Upper lobe of left lung (tissue), 6 donors: Measurements from ENCODE around the gene ZDHHC1. TPM values are rescaled to one million over a fixed set of nuclear protein-coding genes. Genes with fewer than 3 reads are reported as not detected.

Experiments used
- ATAC-seq, 2 donors: fragments of 200-7000 bp; cut with Tn5 transposase; one replicate each; pipeline ENCODE4 v1.9.1; 2022; ENCODE audit warnings: mild to moderate bottlenecking in 2 of 2, moderate library complexity in 2 of 2; ENCODE audit not compliant: low FRiP score in 2 of 2
- DNase-seq, 2 donors: peaks; one replicate each; pipeline ENCODE4 v3.0.0-alpha.2; 2019 to 2020
- H3K27ac ChIP-seq, 4 donors: fragments of 200-600 bp; sonication (generic); one replicate each; pipeline ENCODE4 v1.5.1; 2016 to 2019
- H3K27me3 ChIP-seq, 4 donors: fragments of 200-600 bp; sonication (generic); one replicate each; pipeline ENCODE4 v1.5.1; 2017 to 2019
- H3K36me3 ChIP-seq, 4 donors: fragments of 200-600 bp; sonication (generic); one replicate each; pipeline ENCODE4 v1.5.1; 2016 to 2019
- H3K4me1 ChIP-seq, 4 donors: fragments of 200-600 bp; sonication (generic); one replicate each; pipeline ENCODE4 v1.5.1; 2018 to 2019
- H3K4me3 ChIP-seq, 4 donors: fragments of 200-600 bp; sonication (generic); one replicate each; pipeline ENCODE4 v1.5.1; 2017 to 2019; ENCODE audit warnings: mild to moderate bottlenecking in 2 of 4, moderate library complexity in 1 of 4
- H3K9me3 ChIP-seq, 4 donors: fragments of 200-600 bp; sonication (generic); one replicate each; pipeline ENCODE4 v1.5.1; 2018 to 2019
- EP300 ChIP-seq, 4 donors: sonication (generic); formaldehyde crosslinking; IDR thresholded peaks; one replicate each; pipeline ENCODE4 v1.5.1; 2017; ENCODE audit warnings: antibody characterized with exemption in 4 of 4, control low read depth in 2 of 4
- POLR2A ChIP-seq, 4 donors: fragments of 450-650 bp; IDR thresholded peaks; one replicate each; pipeline ENCODE4 v1.5.1; 2016 to 2017; ENCODE audit warnings: antibody characterized with exemption in 4 of 4, mild to moderate bottlenecking in 2 of 4
- POLR2AphosphoS5 ChIP-seq, 2 donors: sonication (generic); formaldehyde crosslinking; IDR thresholded peaks; one replicate each; pipeline ENCODE4 v1.5.1; 2017; ENCODE audit warnings: antibody characterized with exemption in 2 of 2
- WGBS, 2 donors: methylation state at CpG; one replicate each; pipeline ENCODE4 v1.1.5; 2017 to 2018; 5-methylcytosine and 5-hydroxymethylcytosine counted together
- total RNA-seq, 6 donors: library from RNA; depleted of rRNA in 4 of 6; stranded (reverse); fragments of >200 nt in 4 of 6; gene quantifications; one replicate each; pipeline versions ENCODE4 v1.1.0 to v1.2.1, GENCODE V29; 2016 to 2021
- TF ChIP-seq, protein P1 (sequence below), 6 experiments: fragments of 450-650 bp in 4 of 6; fragments of 200-600 bp in 2 of 6; sonication (generic) in 2 of 6; IDR thresholded peaks; one replicate each; pipeline ENCODE4 v1.5.1; 2016 to 2019; ENCODE audit warnings: antibody characterized with exemption in 6 of 6
- donor health status: DM: no; HTN: no; CAD: no; lungs with moderate emphysema.
- donor health status: DM: no; HTN: yes; CAD: no; lungs with severe emphysema.

Gene ZDHHC1, protein sequence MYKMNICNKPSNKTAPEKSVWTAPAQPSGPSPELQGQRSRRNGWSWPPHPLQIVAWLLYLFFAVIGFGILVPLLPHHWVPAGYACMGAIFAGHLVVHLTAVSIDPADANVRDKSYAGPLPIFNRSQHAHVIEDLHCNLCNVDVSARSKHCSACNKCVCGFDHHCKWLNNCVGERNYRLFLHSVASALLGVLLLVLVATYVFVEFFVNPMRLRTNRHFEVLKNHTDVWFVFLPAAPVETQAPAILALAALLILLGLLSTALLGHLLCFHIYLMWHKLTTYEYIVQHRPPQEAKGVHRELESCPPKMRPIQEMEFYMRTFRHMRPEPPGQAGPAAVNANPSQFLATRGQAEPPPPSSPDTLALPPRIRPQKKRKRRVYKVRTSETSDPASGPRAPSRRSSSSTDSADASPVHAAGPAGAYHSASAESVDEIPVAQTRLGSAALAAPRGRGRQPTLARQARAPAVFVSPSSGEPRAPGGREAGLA
- 10 to 100 TPM; 14.7 to 49.2 (median 21.4) TPM for total RNA-seq

- Histone ChIP-seq H3K9me3 (no peaks in the 10 kb centered on the region), H3K4me3 (peak within 1 kb of the TSS; percentile 73 to 94 (median 79)), H3K36me3 (no peaks in the 10 kb centered on the region), H3K4me1 (peaks cover 21 to 29% (median 23%) of the 10 kb centered on the region in 4 donors), H3K27ac (peak within 1 kb of the TSS; percentile 84 to 97 (median 89)), H3K27me3 (no peaks in the 10 kb centered on the region)
- ATAC-seq (peak; percentile 91 to 98), DNase-seq (peak; percentile 73 to 96)
- TF ChIP-seq POLR2AphosphoS5 (IDR thresholded peaks at IDR 0.05) (peak in 1 of 2 donors; percentile 64), POLR2A (IDR thresholded peaks at IDR 0.05) (peak in 2 of 4 donors; percentile 57 to 66), EP300 (IDR thresholded peaks at IDR 0.05) (no peak)
- TF ChIP-seq, protein P1, sequence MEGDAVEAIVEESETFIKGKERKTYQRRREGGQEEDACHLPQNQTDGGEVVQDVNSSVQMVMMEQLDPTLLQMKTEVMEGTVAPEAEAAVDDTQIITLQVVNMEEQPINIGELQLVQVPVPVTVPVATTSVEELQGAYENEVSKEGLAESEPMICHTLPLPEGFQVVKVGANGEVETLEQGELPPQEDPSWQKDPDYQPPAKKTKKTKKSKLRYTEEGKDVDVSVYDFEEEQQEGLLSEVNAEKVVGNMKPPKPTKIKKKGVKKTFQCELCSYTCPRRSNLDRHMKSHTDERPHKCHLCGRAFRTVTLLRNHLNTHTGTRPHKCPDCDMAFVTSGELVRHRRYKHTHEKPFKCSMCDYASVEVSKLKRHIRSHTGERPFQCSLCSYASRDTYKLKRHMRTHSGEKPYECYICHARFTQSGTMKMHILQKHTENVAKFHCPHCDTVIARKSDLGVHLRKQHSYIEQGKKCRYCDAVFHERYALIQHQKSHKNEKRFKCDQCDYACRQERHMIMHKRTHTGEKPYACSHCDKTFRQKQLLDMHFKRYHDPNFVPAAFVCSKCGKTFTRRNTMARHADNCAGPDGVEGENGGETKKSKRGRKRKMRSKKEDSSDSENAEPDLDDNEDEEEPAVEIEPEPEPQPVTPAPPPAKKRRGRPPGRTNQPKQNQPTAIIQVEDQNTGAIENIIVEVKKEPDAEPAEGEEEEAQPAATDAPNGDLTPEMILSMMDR (IDR thresholded peaks at IDR 0.05): peak; percentile 63 to 78 (median 72)
- WGBS, 2 donors: 4 to 7% methylated on average over 10 to 22 of the region's 73 CpGs
Measured at GRCh38 chr16:67415872-67416793, at the start of gene ZDHHC1. Gene ZDHHC1 (minus strand): TSS chr16:67416477. CDS start chr16:67407775, 8,702 bp downstream.

- no peak overlapping the region for H3K27ac ChIP-seq
- DNase-seq: no peak
- ATAC-seq: no peak
- TF ChIP-seq EP300 (IDR thresholded peaks at IDR 0.05) (no peak), POLR2A (IDR thresholded peaks at IDR 0.05) (no peak), POLR2AphosphoS5 (IDR thresholded peaks at IDR 0.05) (no peak)
- TF ChIP-seq, protein P1 (IDR thresholded peaks at IDR 0.05): no peak
- 80 to 96% methylated on average over 1 to 2 of the region's 2 CpGs for WGBS, 2 donors
- peaks cover 46 to 98% (median 67%) of the 10 kb centered on the region in 4 donors for H3K4me1 ChIP-seq
- peaks cover 0 to 11% (median 0%) of the 10 kb centered on the region in 4 donors for H3K36me3 ChIP-seq
- H3K27me3 ChIP-seq: no peaks in the 10 kb centered on the region
- H3K9me3 ChIP-seq: no peaks in the 10 kb centered on the region
- H3K4me3 ChIP-seq: no peak overlapping the region
Measured at GRCh38 chr16:67464565-67464964, 48.3 kb upstream of the ZDHHC1 start.

DNA sequence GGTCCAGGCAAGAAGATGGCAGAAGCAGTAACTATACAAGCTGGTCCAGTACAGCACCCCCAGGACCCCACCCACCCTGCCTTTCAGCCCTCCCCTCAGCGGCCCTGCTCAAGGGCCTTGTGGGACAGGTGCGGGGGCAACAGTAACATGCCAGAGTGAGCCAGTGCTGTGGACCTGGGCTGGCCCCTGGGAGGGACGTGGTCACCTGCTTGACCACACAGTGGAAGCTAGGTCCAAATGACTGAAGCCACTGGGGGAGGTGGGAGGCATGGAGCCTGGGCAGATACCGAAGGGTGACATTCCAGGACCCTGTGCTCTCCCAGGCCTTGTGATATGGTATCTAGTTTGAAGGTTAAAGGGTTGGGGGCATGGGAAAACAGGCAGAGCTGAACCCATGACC lies 47.4 kb upstream of the ZDHHC1 start:
- TF ChIP-seq EP300 (IDR thresholded peaks at IDR 0.05) (no peak), POLR2A (IDR thresholded peaks at IDR 0.05) (no peak), POLR2AphosphoS5 (IDR thresholded peaks at IDR 0.05) (no peak)
- TF ChIP-seq, protein P1 (IDR thresholded peaks at IDR 0.05): no peak
- H3K4me3 ChIP-seq: no peak overlapping the region
- peaks cover 0 to 11% (median 0%) of the 10 kb centered on the region in 4 donors for H3K36me3 ChIP-seq
- 89 to 92% methylated on average over 3 to 4 of the region's 4 CpGs for WGBS, 2 donors
- DNase-seq (no peak), ATAC-seq (no peak)
- no peaks in the 10 kb centered on the region for H3K9me3 ChIP-seq
- no peak overlapping the region for H3K27ac ChIP-seq
- H3K27me3 ChIP-seq: no peaks in the 10 kb centered on the region
- H3K4me1 ChIP-seq: peaks cover 50 to 98% (median 68%) of the 10 kb centered on the region in 4 donors

- Histone ChIP-seq H3K4me1 (peaks cover 56 to 98% (median 70%) of the 10 kb centered on the region in 4 donors), H3K4me3 (no peak overlapping the region), H3K27ac (no peak overlapping the region), H3K36me3 (peaks cover 0 to 11% (median 0%) of the 10 kb centered on the region in 4 donors), H3K27me3 (no peaks in the 10 kb centered on the region), H3K9me3 (no peaks in the 10 kb centered on the region)
- no peak for DNase-seq
- TF ChIP-seq EP300 (IDR thresholded peaks at IDR 0.05) (no peak), POLR2AphosphoS5 (IDR thresholded peaks at IDR 0.05) (no peak), POLR2A (IDR thresholded peaks at IDR 0.05) (no peak)
- TF ChIP-seq, protein P1 (IDR thresholded peaks at IDR 0.05): no peak
- 85 to 88% methylated on average over 5 of the region's 5 CpGs for WGBS, 2 donors
- no peak for ATAC-seq
Measured at GRCh38 chr16:67463059-67463458, 46.8 kb upstream of the ZDHHC1 start.
